ENCODE results near the gene PTPRG.

The PTPRG gene

DNA sequence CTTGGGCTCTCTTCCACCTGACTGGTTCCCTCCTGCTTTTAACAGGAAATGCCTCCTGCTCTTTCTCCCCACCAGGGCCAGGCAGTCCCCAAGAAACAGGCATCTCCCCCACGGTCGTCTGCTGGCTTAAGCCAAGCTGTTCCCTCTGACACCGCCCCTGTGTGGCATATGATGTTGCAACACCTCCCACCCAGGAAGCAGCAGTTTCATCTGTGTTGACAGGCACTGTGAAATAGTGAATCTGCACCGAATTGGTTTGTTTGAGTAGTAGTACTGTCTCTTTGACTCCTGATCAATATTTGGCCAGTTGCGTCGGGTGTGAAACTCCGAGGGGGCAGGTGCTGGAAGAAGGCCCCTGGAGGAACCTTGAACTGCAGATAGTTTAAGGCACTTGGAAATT, 623.2 kb downstream of the PTPRG start:
- DNase-seq: no peak
- Histone ChIP-seq H3K4me3 (ENCODE audit: insufficient read depth, low read depth, low read length, poor library complexity, severe bottlenecking) (no peak overlapping the region), H3K4me1 (ENCODE audit: control insufficient read depth, insufficient read depth, low read length, poor library complexity, severe bottlenecking) (no peaks in the 10 kb centered on the region), H3K9me3 (ENCODE audit: control insufficient read depth, low read length) (no peaks in the 10 kb centered on the region), H3K27ac (ENCODE audit: insufficient read depth, low read length, poor library complexity, severe bottlenecking) (no peak overlapping the region), H3K27me3 (replicated peaks; ENCODE audit: control insufficient read depth, insufficient read depth, low read length, poor library complexity, severe bottlenecking) (no peaks in the 10 kb centered on the region), H3K36me3 (ENCODE audit: control insufficient read depth, insufficient read depth, low read length) (no peaks in the 10 kb centered on the region)

DNA sequence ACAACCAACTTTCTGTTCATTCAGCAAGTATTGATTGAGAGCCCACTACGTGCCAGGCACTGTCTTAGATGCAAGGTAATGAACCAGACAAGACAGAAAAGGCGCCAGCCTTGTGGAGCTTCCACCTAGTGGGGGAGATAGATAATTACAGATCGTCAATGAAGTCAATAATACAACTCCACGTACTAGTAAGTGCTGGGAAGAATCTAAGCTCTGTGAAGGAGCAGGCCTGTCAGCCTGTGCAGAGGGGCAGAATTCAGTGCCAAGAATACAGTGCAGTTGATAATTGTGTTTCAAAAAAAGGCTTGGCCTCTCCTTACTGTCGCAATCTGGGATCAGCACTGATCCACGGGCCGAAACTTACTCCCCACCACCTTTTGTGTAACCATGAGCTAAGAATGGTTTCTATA, 625.7 kb downstream of the PTPRG start:
- no peak for DNase-seq
- no peak overlapping the region for H3K27ac ChIP-seq (ENCODE audit: insufficient read depth, low read length, poor library complexity, severe bottlenecking)
- no peaks in the 10 kb centered on the region for H3K4me1 ChIP-seq (ENCODE audit: control insufficient read depth, insufficient read depth, low read length, poor library complexity, severe bottlenecking)
- no peaks in the 10 kb centered on the region for H3K27me3 ChIP-seq (replicated peaks; ENCODE audit: control insufficient read depth, insufficient read depth, low read length, poor library complexity, severe bottlenecking)
- no peak overlapping the region for H3K4me3 ChIP-seq (ENCODE audit: insufficient read depth, low read depth, low read length, poor library complexity, severe bottlenecking)
- H3K36me3 ChIP-seq (ENCODE audit: control insufficient read depth, insufficient read depth, low read length): no peaks in the 10 kb centered on the region
- no peaks in the 10 kb centered on the region for H3K9me3 ChIP-seq (ENCODE audit: control insufficient read depth, low read length)

DNA sequence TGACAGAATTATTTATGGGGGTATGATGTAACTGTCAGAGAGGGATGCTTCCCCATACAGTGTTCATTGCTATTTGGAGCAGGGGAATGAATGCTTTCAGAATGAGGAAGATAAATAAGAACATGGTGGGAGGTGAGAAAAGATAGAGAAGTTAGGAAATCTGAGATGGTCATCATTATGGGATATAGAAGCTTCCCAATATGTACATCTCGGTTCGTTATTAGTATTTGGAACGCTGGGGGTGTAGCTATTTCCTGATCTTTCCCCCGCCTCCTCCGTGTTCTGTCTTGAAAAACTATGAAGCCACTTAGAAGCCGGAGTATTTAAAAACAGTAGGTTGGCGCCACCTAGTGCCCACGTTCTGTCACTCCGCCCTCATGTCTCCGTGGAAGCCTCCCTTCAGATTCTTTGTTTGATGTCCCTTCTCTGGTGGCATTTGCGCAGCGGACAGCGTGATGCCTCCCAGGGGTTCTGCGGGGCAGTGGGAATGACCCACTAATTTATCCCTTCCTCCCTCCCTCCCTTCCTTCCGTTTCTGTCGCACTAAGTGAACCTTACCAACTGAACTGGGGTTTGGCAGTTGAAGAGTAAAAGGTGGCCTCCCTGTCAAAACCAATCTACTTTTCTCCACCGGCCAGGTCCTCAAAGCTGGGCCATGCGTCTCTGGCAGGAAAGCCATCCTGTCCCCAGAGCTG, 627.5 kb downstream of the PTPRG start:
- Histone ChIP-seq H3K36me3 (ENCODE audit: control insufficient read depth, insufficient read depth, low read length) (no peaks in the 10 kb centered on the region), H3K9me3 (ENCODE audit: control insufficient read depth, low read length) (no peaks in the 10 kb centered on the region), H3K4me1 (ENCODE audit: control insufficient read depth, insufficient read depth, low read length, poor library complexity, severe bottlenecking) (no peaks in the 10 kb centered on the region), H3K4me3 (ENCODE audit: insufficient read depth, low read depth, low read length, poor library complexity, severe bottlenecking) (no peak overlapping the region), H3K27me3 (replicated peaks; ENCODE audit: control insufficient read depth, insufficient read depth, low read length, poor library complexity, severe bottlenecking) (no peaks in the 10 kb centered on the region), H3K27ac (ENCODE audit: insufficient read depth, low read length, poor library complexity, severe bottlenecking) (no peak overlapping the region)
- peak; percentile 5 to 17 (median 9) for DNase-seq

GRCh38 chr3:62189376-62189698, 628.0 kb downstream of the PTPRG start:
- DNase-seq: no peak
- no peaks in the 10 kb centered on the region for H3K36me3 ChIP-seq (ENCODE audit: control insufficient read depth, insufficient read depth, low read length)

DNA sequence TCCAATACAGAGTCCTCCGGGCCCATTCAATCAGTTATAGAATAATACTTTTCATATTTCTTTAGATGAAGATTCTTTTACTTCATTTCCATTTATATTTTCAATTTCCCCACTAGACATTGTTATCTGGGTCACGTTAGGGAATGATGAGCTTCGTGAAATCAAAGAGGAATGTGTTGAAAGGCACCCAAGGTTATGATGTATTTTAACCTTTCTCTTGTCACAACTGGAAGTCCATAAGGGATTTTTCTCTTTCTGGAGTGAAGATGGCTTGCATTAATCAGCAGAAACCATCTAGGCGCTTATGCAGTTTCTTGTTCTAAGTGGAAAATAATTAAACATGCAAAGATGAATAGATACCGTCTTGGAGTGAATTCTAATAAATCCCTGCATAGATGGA, 631.5 kb downstream of the PTPRG start:
- Histone ChIP-seq H3K9me3 (ENCODE audit: control insufficient read depth, low read length) (no peaks in the 10 kb centered on the region), H3K27ac (ENCODE audit: insufficient read depth, low read length, poor library complexity, severe bottlenecking) (no peak overlapping the region), H3K4me3 (ENCODE audit: insufficient read depth, low read depth, low read length, poor library complexity, severe bottlenecking) (no peak overlapping the region), H3K4me1 (ENCODE audit: control insufficient read depth, insufficient read depth, low read length, poor library complexity, severe bottlenecking) (no peaks in the 10 kb centered on the region), H3K27me3 (replicated peaks; ENCODE audit: control insufficient read depth, insufficient read depth, low read length, poor library complexity, severe bottlenecking) (no peaks in the 10 kb centered on the region), H3K36me3 (ENCODE audit: control insufficient read depth, insufficient read depth, low read length) (no peaks in the 10 kb centered on the region)
- no peak for DNase-seq

More at GRCh38 chr3:62189376-62189698, 628.0 kb downstream of the PTPRG start:
- Histone ChIP-seq H3K27me3 (replicated peaks; ENCODE audit: control insufficient read depth, insufficient read depth, low read length, poor library complexity, severe bottlenecking) (no peaks in the 10 kb centered on the region), H3K27ac (ENCODE audit: insufficient read depth, low read length, poor library complexity, severe bottlenecking) (no peak overlapping the region), H3K4me1 (ENCODE audit: control insufficient read depth, insufficient read depth, low read length, poor library complexity, severe bottlenecking) (no peaks in the 10 kb centered on the region), H3K9me3 (ENCODE audit: control insufficient read depth, low read length) (no peaks in the 10 kb centered on the region), H3K4me3 (ENCODE audit: insufficient read depth, low read depth, low read length, poor library complexity, severe bottlenecking) (no peak overlapping the region)

GRCh38 chr3:62193586-62194345, 632.4 kb downstream of the PTPRG start:
- Histone ChIP-seq H3K36me3 (ENCODE audit: control insufficient read depth, insufficient read depth, low read length) (no peaks in the 10 kb centered on the region), H3K4me1 (ENCODE audit: control insufficient read depth, insufficient read depth, low read length, poor library complexity, severe bottlenecking) (no peaks in the 10 kb centered on the region), H3K27me3 (replicated peaks; ENCODE audit: control insufficient read depth, insufficient read depth, low read length, poor library complexity, severe bottlenecking) (no peaks in the 10 kb centered on the region), H3K9me3 (ENCODE audit: control insufficient read depth, low read length) (no peaks in the 10 kb centered on the region), H3K4me3 (ENCODE audit: insufficient read depth, low read depth, low read length, poor library complexity, severe bottlenecking) (no peak overlapping the region), H3K27ac (ENCODE audit: insufficient read depth, low read length, poor library complexity, severe bottlenecking) (no peak overlapping the region)
- DNase-seq: no peak

DNA sequence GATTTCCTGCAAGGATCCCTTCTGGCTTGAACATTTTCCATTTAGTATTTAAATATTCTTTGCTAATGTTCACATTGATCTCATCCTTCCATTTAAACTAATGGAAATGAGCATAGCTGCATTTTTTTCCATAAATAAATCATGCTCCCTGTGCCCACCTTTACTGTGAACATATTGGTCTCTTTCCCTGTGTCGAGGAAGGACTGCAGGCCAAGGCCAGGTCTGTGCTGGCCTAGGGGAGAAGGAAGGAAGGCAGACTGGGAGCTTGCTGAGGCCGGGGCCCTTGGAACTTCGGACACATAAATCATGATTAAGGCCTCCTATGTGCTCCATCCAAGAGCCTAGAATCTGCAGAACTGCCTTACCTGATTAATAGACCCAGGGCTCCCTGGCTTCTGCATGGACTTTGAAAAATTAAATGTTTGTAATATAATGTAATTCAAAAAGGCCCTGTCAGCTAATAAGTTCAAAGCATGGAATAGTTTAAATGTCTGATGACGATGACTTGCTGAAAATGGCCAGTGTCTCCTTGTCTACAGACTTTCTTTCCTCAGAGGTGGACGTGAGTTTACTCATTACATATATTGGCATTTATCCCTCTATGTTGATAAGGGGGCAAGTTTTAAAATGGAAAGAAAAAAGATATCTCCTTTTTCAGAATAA, 636.1 kb downstream of the PTPRG start:
- H3K4me3 ChIP-seq (ENCODE audit: insufficient read depth, low read depth, low read length, poor library complexity, severe bottlenecking): no peak overlapping the region
- H3K36me3 ChIP-seq (ENCODE audit: control insufficient read depth, insufficient read depth, low read length): no peaks in the 10 kb centered on the region
- H3K4me1 ChIP-seq (ENCODE audit: control insufficient read depth, insufficient read depth, low read length, poor library complexity, severe bottlenecking): no peaks in the 10 kb centered on the region
- H3K9me3 ChIP-seq (ENCODE audit: control insufficient read depth, low read length): no peaks in the 10 kb centered on the region
- no peak for DNase-seq
- H3K27ac ChIP-seq (ENCODE audit: insufficient read depth, low read length, poor library complexity, severe bottlenecking): no peak overlapping the region
- H3K27me3 ChIP-seq (replicated peaks; ENCODE audit: control insufficient read depth, insufficient read depth, low read length, poor library complexity, severe bottlenecking): no peaks in the 10 kb centered on the region

- no peak for DNase-seq
- Histone ChIP-seq H3K9me3 (ENCODE audit: control insufficient read depth, low read length) (no peaks in the 10 kb centered on the region), H3K4me3 (ENCODE audit: insufficient read depth, low read depth, low read length, poor library complexity, severe bottlenecking) (no peak overlapping the region), H3K36me3 (ENCODE audit: control insufficient read depth, insufficient read depth, low read length) (no peaks in the 10 kb centered on the region), H3K4me1 (ENCODE audit: control insufficient read depth, insufficient read depth, low read length, poor library complexity, severe bottlenecking) (no peaks in the 10 kb centered on the region), H3K27ac (ENCODE audit: insufficient read depth, low read length, poor library complexity, severe bottlenecking) (no peak overlapping the region), H3K27me3 (replicated peaks; ENCODE audit: control insufficient read depth, insufficient read depth, low read length, poor library complexity, severe bottlenecking) (no peaks in the 10 kb centered on the region)
These were observed 637.8 kb downstream of the PTPRG start for GRCh38 chr3:62199126-62199525.

GRCh38 chr3:62201438-62202035, 640.2 kb downstream of the PTPRG start:
- H3K4me3 ChIP-seq (ENCODE audit: insufficient read depth, low read depth, low read length, poor library complexity, severe bottlenecking): no peak overlapping the region
- DNase-seq: no peak
- no peaks in the 10 kb centered on the region for H3K9me3 ChIP-seq (ENCODE audit: control insufficient read depth, low read length)
- no peaks in the 10 kb centered on the region for H3K36me3 ChIP-seq (ENCODE audit: control insufficient read depth, insufficient read depth, low read length)
- no peaks in the 10 kb centered on the region for H3K4me1 ChIP-seq (ENCODE audit: control insufficient read depth, insufficient read depth, low read length, poor library complexity, severe bottlenecking)
- H3K27ac ChIP-seq (ENCODE audit: insufficient read depth, low read length, poor library complexity, severe bottlenecking): no peak overlapping the region
- no peaks in the 10 kb centered on the region for H3K27me3 ChIP-seq (replicated peaks; ENCODE audit: control insufficient read depth, insufficient read depth, low read length, poor library complexity, severe bottlenecking)

GRCh38 chr3:62203152-62203551, 641.8 kb downstream of the PTPRG start:
- Histone ChIP-seq H3K27ac (ENCODE audit: insufficient read depth, low read length, poor library complexity, severe bottlenecking) (no peak overlapping the region), H3K9me3 (ENCODE audit: control insufficient read depth, low read length) (no peaks in the 10 kb centered on the region), H3K36me3 (ENCODE audit: control insufficient read depth, insufficient read depth, low read length) (no peaks in the 10 kb centered on the region), H3K4me3 (ENCODE audit: insufficient read depth, low read depth, low read length, poor library complexity, severe bottlenecking) (no peak overlapping the region), H3K4me1 (ENCODE audit: control insufficient read depth, insufficient read depth, low read length, poor library complexity, severe bottlenecking) (no peaks in the 10 kb centered on the region), H3K27me3 (replicated peaks; ENCODE audit: control insufficient read depth, insufficient read depth, low read length, poor library complexity, severe bottlenecking) (no peaks in the 10 kb centered on the region)
- no peak for DNase-seq
